IPS-11a (cell line): ENCODE data around the gene ECE1.
"Not testable (repeated sequence)": the region's sequence is repeated elsewhere in the genome, so short reads cannot be mapped to it uniquely, and the experiment has no call there.

Experiments
- H3K4me3 ChIP-seq: one replicate; pipeline ENCODE4 v1.5.1; 2013; ENCODE audit warnings: low read depth, low read length, control low read depth

Gene ECE1

GRCh38 chr1:21292984-21293536 is 2.8 kb upstream of the ECE1 start:
- no peak overlapping the region for H3K4me3 ChIP-seq

- H3K4me3 ChIP-seq: no peak overlapping the region
Observed at GRCh38 chr1:21292503-21292983, 2.3 kb upstream of the ECE1 start.

GRCh38 chr1:21291964-21292363 is 1.7 kb upstream of the ECE1 start:
- no peak overlapping the region for H3K4me3 ChIP-seq

- no peak overlapping the region for H3K4me3 ChIP-seq
Observed at GRCh38 chr1:21291184-21291583, 921 bp upstream of the ECE1 start.

GRCh38 chr1:21290546-21290944 is 282 bp upstream of the ECE1 start:
- H3K4me3 ChIP-seq: peak overlapping the region; percentile 76

GRCh38 chr1:21289127-21289526 is 1.1 kb downstream of the ECE1 start:
- peak overlapping the region; percentile 13 for H3K4me3 ChIP-seq

GRCh38 chr1:21287905-21288514 is 2.3 kb downstream of the ECE1 start:
- H3K4me3 ChIP-seq: no peak overlapping the region

- not testable (repeated sequence) for H3K4me3 ChIP-seq
Observed at GRCh38 chr1:21285386-21285785, 4.9 kb downstream of the ECE1 start.

GRCh38 chr1:21285055-21285372 is 5.2 kb downstream of the ECE1 start:
- H3K4me3 ChIP-seq: no peak overlapping the region

- H3K4me3 ChIP-seq: no peak overlapping the region
Observed at GRCh38 chr1:21284206-21285054, 5.8 kb downstream of the ECE1 start.

- H3K4me3 ChIP-seq: no peak overlapping the region
Observed at GRCh38 chr1:21283524-21283923, 6.7 kb downstream of the ECE1 start.

GRCh38 chr1:21282020-21282419 is 8.2 kb downstream of the ECE1 start:
- H3K4me3 ChIP-seq: not testable (repeated sequence)

- H3K4me3 ChIP-seq: no peak overlapping the region
Observed at GRCh38 chr1:21280482-21280881, 9.8 kb downstream of the ECE1 start.

GRCh38 chr1:21280011-21280471 is 10.2 kb downstream of the ECE1 start:
- H3K4me3 ChIP-seq: no peak overlapping the region

- no peak overlapping the region for H3K4me3 ChIP-seq
Observed at GRCh38 chr1:21278860-21279845, 11.1 kb downstream of the ECE1 start.

- H3K4me3 ChIP-seq: no peak overlapping the region
Observed at GRCh38 chr1:21278208-21278859, 11.9 kb downstream of the ECE1 start.

GRCh38 chr1:21277180-21277579 is 13.1 kb downstream of the ECE1 start:
- no peak overlapping the region for H3K4me3 ChIP-seq

GRCh38 chr1:21272540-21272939 is 17.7 kb downstream of the ECE1 start:
- no peak overlapping the region for H3K4me3 ChIP-seq

- H3K4me3 ChIP-seq: no peak overlapping the region
Observed at GRCh38 chr1:21271550-21271949, 18.7 kb downstream of the ECE1 start.

GRCh38 chr1:21270086-21270689 is 20.1 kb downstream of the ECE1 start:
- H3K4me3 ChIP-seq: no peak overlapping the region
